ENCODE data around the gene ADAMTS8.

ADAMTS8 gene

GRCh38 chr11:130413405-130414106 lies 14.9 kb downstream of the ADAMTS8 start:
- no peak for TF ChIP-seq CTCF (IDR thresholded peaks at IDR 0.05; ENCODE audit: insufficient read depth, low read depth, low read length, missing control alignments)
- no peak overlapping the region for H3K4me3 ChIP-seq (ENCODE audit: low read depth, low read length)
- no peak for DNase-seq (ENCODE audit: low read depth)

GRCh38 chr11:130411223-130411622 lies 17.2 kb downstream of the ADAMTS8 start:
- TF ChIP-seq CTCF (IDR thresholded peaks at IDR 0.05; ENCODE audit: insufficient read depth, low read depth, low read length, missing control alignments) = no peak
- no peak for DNase-seq (ENCODE audit: low read depth)
- H3K4me3 ChIP-seq (ENCODE audit: low read depth, low read length) = no peak overlapping the region

GRCh38 chr11:130409594-130410388 lies 18.6 kb downstream of the ADAMTS8 start:
- no peak for TF ChIP-seq CTCF (IDR thresholded peaks at IDR 0.05; ENCODE audit: insufficient read depth, low read depth, low read length, missing control alignments)
- DNase-seq (ENCODE audit: low read depth) = no peak
- H3K4me3 ChIP-seq (ENCODE audit: low read depth, low read length) = no peak overlapping the region

GRCh38 chr11:130408901-130409300 lies 19.5 kb downstream of the ADAMTS8 start:
- no peak for DNase-seq (ENCODE audit: low read depth)
- TF ChIP-seq CTCF (IDR thresholded peaks at IDR 0.05; ENCODE audit: insufficient read depth, low read depth, low read length, missing control alignments) = no peak
- H3K4me3 ChIP-seq (ENCODE audit: low read depth, low read length) = no peak overlapping the region

- TF ChIP-seq CTCF (IDR thresholded peaks at IDR 0.05; ENCODE audit: insufficient read depth, low read depth, low read length, missing control alignments) = no peak
- DNase-seq (ENCODE audit: low read depth) = no peak
Observed at GRCh38 chr11:130408401-130408890, 20.0 kb downstream of the ADAMTS8 start.

GRCh38 chr11:130407978-130408377 lies 20.4 kb downstream of the ADAMTS8 start:
- H3K4me3 ChIP-seq (ENCODE audit: low read depth, low read length) = no peak overlapping the region
- no peak for TF ChIP-seq CTCF (IDR thresholded peaks at IDR 0.05; ENCODE audit: insufficient read depth, low read depth, low read length, missing control alignments)
- DNase-seq (ENCODE audit: low read depth) = no peak

More at GRCh38 chr11:130408401-130408890, 20.0 kb downstream of the ADAMTS8 start:
- H3K4me3 ChIP-seq (ENCODE audit: low read depth, low read length) = no peak overlapping the region

All from GM12865 (cell line).